Progenitor cell of endocrine pancreas (in vitro differentiated cells): ENCODE data around the gene MAPK13. TPM values are rescaled to one million over a fixed set of nuclear protein-coding genes. Genes with fewer than 3 reads are reported as not detected.
"Not testable (repeated sequence)": the region's sequence is repeated elsewhere in the genome, so short reads cannot be mapped to it uniquely, and the experiment has no call there.

Source experiments
- DNase-seq: peaks from one replicate; pipeline ENCODE4 v3.0.0; 2021; ENCODE audit warnings: low spot score; ENCODE audit not compliant: unreplicated experiment
- H3K27ac Mint-ChIP-seq: 2 replicates; pipeline ENCODE4 v1.8.0; 2021; ENCODE audit warnings: mild to moderate bottlenecking, moderate library complexity, mixed read lengths
- H3K27me3 Mint-ChIP-seq: 2 replicates; pipeline ENCODE4 v1.8.0; 2021; ENCODE audit warnings: mixed read lengths
- H3K36me3 Mint-ChIP-seq: 2 replicates; pipeline ENCODE4 v1.8.0; 2022; ENCODE audit warnings: mixed read lengths; ENCODE audit not compliant: insufficient read depth
- H3K4me1 Mint-ChIP-seq: 2 replicates; pipeline ENCODE4 v1.8.0; 2021; ENCODE audit warnings: low read depth, mixed read lengths
- H3K4me3 Mint-ChIP-seq: 2 replicates; pipeline ENCODE4 v1.8.0; 2021; ENCODE audit warnings: low read depth, mild to moderate bottlenecking, moderate library complexity, mixed read lengths
- H3K9me3 Mint-ChIP-seq: 2 replicates; pipeline ENCODE4 v1.8.0; 2021; ENCODE audit warnings: low read depth, mixed read lengths
- CTCF ChIP-seq: fragments of 200-600 bp; sonication (generic); IDR thresholded peaks from one replicate; pipeline ENCODE4 v1.5.0; 2021; ENCODE audit warnings: antibody characterized with exemption, mild to moderate bottlenecking; ENCODE audit not compliant: unreplicated experiment
- long read RNA-seq: library from polyadenylated mRNA; unstranded; transcript quantifications from one replicate; pipeline ENCODE4 v2.0.0, GENCODE V29; 2020
- total RNA-seq: library from RNA; stranded (reverse); gene quantifications from 2 replicates; pipeline ENCODE4 v1.2.1, GENCODE V29; 2021

Gene MAPK13
- 41.2 and 42.9 TPM in 2 replicates for total RNA-seq
- long read RNA-seq, transcript MAPK13-201 (12 exons, 2,052 nt): major isoform, 94 of 138 reads
- long read RNA-seq, partial matches to known transcripts: 21 of 138 reads
- long read RNA-seq, other reads (novel, unspliced or antisense): 23 of 138 reads

GRCh38 chr6:36129941-36130666, at the start of gene MAPK13:
Gene MAPK13 (plus strand): TSS chr6:36130513. CDS start chr6:36130583, 70 bp downstream.
- Mint-ChIP-seq H3K27ac (peak within 1 kb of the TSS; percentile 93), H3K4me1 (peaks cover 14% of the 10 kb centered on the region), H3K4me3 (peak within 1 kb of the TSS; percentile 75), H3K36me3 (peaks cover 10% of the 10 kb centered on the region), H3K27me3 (peaks cover 10% of the 10 kb centered on the region), H3K9me3 (no peaks in the 10 kb centered on the region)
- TF ChIP-seq CTCF: no peak
- DNase-seq: peak; percentile 51

GRCh38 chr6:36082318-36082717, 48.0 kb upstream of the MAPK13 start:
- H3K4me3 Mint-ChIP-seq: no peak overlapping the region
- peaks cover 45% of the 10 kb centered on the region for H3K9me3 Mint-ChIP-seq
- H3K27me3 Mint-ChIP-seq: no peaks in the 10 kb centered on the region
- peaks cover 68% of the 10 kb centered on the region for H3K36me3 Mint-ChIP-seq
- no peak overlapping the region for H3K27ac Mint-ChIP-seq
- no peak for TF ChIP-seq CTCF
- no peaks in the 10 kb centered on the region for H3K4me1 Mint-ChIP-seq
- DNase-seq: no peak

- H3K4me3 Mint-ChIP-seq: no peak overlapping the region
- H3K4me1 Mint-ChIP-seq: no peaks in the 10 kb centered on the region
- no peak for TF ChIP-seq CTCF
- H3K9me3 Mint-ChIP-seq: peaks cover 55% of the 10 kb centered on the region
- H3K27me3 Mint-ChIP-seq: no peaks in the 10 kb centered on the region
- peaks cover 75% of the 10 kb centered on the region for H3K36me3 Mint-ChIP-seq
- no peak for DNase-seq
- H3K27ac Mint-ChIP-seq: no peak overlapping the region
Observed at GRCh38 chr6:36083446-36083845, 46.9 kb upstream of the MAPK13 start.

- DNase-seq, H3K4me1 Mint-ChIP-seq, H3K27me3 Mint-ChIP-seq, H3K27ac Mint-ChIP-seq, H3K4me3 Mint-ChIP-seq: not testable (repeated sequence)
- peaks cover 30% of the 10 kb centered on the region for H3K9me3 Mint-ChIP-seq
- peaks cover 49% of the 10 kb centered on the region for H3K36me3 Mint-ChIP-seq
Observed at GRCh38 chr6:36088204-36088603, 42.1 kb upstream of the MAPK13 start.

GRCh38 chr6:36089048-36089447, 41.3 kb upstream of the MAPK13 start:
- H3K4me1 Mint-ChIP-seq: peaks cover 1% of the 10 kb centered on the region
- H3K27ac Mint-ChIP-seq: no peak overlapping the region
- no peak overlapping the region for H3K4me3 Mint-ChIP-seq

More at GRCh38 chr6:36089048-36089447, 41.3 kb upstream of the MAPK13 start:
- Mint-ChIP-seq H3K27me3 (no peaks in the 10 kb centered on the region), H3K9me3 (peaks cover 30% of the 10 kb centered on the region), H3K36me3 (peaks cover 41% of the 10 kb centered on the region)
- no peak for TF ChIP-seq CTCF
- DNase-seq: no peak
